Mammary epithelial cell (primary cell): Measurements from ENCODE around the gene KLK14.

Experiments used
- EZH2 ChIP-seq: IDR thresholded peaks from 2 replicates; pipeline ENCODE4 v1.6.1; 2012; ENCODE audit warnings: low read length, inconsistent platforms, borderline replicate concordance
- TF ChIP-seq, protein P1 (sequence below), 2 donors: IDR thresholded peaks in 1 of 2; conservative IDR thresholded peaks in 1 of 2; 2 replicates each; pipeline ENCODE4 v1.5.1; 2011 to 2012; ENCODE audit warnings: inconsistent platforms in 2 of 2, low read length in 2 of 2, mild to moderate bottlenecking in 2 of 2, control low read depth in 1 of 2, low read depth in 1 of 2; ENCODE audit not compliant: insufficient read depth in 1 of 2; ENCODE audit errors: extremely low read depth in 1 of 2

- TF ChIP-seq EZH2: no peak
- TF ChIP-seq, protein P1, sequence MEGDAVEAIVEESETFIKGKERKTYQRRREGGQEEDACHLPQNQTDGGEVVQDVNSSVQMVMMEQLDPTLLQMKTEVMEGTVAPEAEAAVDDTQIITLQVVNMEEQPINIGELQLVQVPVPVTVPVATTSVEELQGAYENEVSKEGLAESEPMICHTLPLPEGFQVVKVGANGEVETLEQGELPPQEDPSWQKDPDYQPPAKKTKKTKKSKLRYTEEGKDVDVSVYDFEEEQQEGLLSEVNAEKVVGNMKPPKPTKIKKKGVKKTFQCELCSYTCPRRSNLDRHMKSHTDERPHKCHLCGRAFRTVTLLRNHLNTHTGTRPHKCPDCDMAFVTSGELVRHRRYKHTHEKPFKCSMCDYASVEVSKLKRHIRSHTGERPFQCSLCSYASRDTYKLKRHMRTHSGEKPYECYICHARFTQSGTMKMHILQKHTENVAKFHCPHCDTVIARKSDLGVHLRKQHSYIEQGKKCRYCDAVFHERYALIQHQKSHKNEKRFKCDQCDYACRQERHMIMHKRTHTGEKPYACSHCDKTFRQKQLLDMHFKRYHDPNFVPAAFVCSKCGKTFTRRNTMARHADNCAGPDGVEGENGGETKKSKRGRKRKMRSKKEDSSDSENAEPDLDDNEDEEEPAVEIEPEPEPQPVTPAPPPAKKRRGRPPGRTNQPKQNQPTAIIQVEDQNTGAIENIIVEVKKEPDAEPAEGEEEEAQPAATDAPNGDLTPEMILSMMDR (conservative IDR thresholded peaks at IDR 0.05 in 1 of 2, IDR thresholded peaks at IDR 0.05 in 1 of 2; ENCODE audit: extremely low read depth in 1 of 2, insufficient read depth in 1 of 2, low read depth in 1 of 2, low read length in 2 of 2): no peak
Observed at GRCh38 chr19:51125421-51126075, 42.9 kb upstream of the KLK14 start.
